Activated T-cell treated with anti-CD3 and anti-CD28 coated beads for 1 hour (primary cell): Measurements from ENCODE around the gene PLA2G4C.
"Not testable (repeated sequence)": the region's sequence is repeated elsewhere in the genome, so short reads cannot be mapped to it uniquely, and the experiment has no call there.

Experiments used
- DNase-seq: peaks from one replicate; pipeline ENCODE4 v3.0.0-alpha.2; 2020; ENCODE audit warnings: low read depth

Gene PLA2G4C

DNA sequence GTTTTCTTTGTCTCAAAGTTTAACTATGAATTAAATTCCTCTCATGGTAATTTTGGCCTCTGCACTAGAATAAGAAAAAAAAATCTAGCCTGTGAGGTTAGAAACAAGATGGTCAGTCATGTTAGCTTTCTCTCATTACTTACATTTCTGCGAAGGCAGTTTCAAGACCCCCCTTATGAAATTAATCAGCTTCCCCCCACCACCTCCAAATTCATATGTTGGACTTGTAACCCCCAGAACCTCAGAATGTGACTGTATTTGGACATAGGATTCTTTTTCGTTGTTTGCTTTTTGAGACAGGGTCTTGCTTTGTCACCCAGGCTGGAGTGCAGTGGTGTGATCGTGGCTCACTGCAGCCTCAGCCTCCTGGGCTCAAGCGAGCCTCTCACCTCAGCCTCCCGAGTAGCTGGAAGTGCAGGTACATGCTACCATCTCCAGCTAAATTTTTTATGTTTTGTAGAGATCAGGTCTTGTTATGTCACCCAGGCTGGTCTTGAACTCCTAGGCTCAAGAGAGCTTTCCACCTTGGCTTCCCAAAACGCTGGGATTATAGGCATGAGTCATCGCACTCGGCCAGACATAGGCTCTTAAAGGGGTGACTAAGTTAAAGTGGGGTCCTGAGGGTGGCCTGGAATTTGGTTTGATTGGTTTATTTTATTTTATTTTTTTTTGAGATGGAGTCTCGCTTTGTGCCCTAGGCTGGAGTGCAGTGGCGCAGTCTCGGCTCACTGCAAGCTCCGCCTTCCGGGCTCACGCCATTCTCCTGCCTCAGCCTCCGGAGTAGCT, 1.4 kb downstream of the PLA2G4C start:
- no peak for DNase-seq

- no peak for DNase-seq
Measured at GRCh38 chr19:48103922-48104321, 6.7 kb downstream of the PLA2G4C start.

DNA sequence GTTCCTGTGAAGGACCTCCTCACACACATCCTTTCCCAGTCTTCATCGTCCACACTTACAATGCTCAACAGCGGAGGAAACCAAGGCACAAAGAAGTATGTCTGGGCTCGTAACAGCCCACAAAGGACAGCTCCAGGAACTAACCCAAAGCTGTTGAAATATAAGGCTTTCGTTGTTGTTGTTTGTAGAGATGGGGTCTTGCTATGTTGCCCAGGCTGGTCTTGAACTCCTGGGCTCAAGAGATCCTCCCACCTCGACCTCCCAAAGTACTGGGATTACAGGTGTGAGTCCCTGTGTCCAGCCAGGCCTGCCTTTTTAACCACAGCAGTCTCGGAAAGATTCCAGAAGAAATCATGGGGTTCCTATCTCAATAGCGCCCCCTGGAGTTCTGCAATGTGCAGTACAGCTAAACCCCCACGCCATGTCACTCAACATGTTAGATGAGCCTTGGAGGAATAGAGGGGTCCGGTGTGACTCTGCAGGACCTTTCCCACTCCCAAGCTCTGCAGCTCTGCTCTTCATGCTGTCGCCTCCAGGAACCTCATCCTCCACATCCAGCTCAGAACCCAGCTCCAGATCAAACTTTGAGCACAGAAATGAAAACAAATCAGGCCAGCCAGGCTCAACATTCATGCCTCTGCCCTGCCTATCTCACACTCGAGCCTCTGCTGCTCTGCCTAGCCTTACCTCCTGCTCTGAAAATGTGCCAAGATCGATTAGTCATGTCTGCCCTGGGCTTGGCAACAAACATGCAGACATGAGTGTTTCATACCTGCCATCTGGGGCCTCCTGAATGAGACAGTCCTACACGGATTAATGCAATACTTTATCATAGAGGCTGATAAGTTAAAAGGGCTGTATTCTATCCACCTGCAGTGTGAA, 7.5 kb downstream of the PLA2G4C start:
- peak; percentile 14 for DNase-seq

DNA sequence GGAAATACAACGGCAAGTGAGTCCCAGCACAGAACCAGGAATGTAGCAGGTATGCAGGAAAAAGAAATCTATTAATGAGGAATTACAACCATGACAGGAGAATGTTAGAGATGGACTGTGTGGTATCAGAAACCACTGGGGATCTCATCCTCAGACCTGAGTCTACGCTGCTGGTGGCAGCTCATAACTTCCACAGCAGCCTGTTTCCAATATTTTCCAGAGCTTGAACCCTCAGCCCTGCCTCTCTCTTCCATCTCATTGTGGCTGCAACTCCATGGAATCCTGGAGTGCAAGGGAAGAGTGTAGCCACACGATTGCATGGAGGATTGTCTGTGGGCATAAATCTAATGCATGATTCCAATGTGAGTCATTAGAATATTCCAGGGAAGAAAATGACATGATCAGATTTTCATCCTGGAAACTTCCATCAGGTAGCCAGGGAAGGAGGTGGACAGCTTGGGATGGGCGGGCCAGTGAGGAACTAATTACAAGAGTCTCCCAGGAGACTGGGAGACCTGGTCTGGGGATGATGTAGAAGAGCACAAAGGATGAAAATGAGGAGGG, 14.9 kb downstream of the PLA2G4C start:
- DNase-seq = no peak

DNA sequence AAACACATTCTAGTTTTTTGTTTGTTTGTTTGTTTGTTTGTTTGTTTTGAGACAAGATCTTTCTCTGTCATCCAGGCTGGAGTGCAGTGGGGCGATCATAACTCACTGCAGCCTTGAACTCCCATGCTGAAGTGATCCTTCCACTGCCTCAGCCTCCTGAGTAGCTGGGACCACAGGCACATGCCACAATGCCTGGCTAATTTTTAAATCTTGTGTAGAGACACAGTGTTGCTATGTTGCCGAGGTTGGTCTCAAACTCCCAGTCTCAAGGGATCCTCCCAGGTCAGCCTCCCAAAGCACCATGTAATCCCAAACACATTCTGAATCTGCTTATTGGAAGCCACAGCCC, 15.8 kb downstream of the PLA2G4C start:
- DNase-seq = no peak

- no peak for DNase-seq
Measured at GRCh38 chr19:48094129-48094854, 16.3 kb downstream of the PLA2G4C start.

DNA sequence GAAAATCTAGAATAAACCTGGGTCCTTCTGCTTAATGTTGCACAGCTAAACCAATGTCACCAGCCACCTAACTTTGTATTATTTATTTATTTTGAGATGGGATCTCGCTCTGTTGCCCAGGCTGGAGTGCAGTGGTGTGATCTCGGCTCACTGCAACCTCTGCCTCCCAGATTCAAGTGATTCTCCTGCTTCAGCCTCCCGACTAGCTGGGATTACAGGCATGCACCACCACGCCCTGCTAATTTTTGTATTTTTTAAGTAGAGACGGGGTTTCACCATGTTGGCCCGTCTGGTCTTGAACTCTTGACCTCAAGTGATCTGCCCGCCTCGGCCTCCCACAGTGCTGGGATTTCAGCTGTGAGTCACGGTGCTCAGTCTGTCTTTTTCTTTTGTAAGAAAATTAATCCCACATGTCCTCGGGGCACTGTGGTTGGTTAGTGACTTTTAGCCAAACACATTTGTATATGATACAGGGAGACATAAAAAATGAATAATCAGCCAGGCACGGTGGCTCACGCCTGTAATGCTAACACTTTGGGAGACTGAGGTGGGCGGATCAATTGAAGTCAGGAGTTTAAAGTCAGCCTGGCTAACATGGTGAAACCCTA, 19.4 kb downstream of the PLA2G4C start:
- not testable (repeated sequence) for DNase-seq

GRCh38 chr19:48090281-48090802, 20.3 kb downstream of the PLA2G4C start:
- no peak for DNase-seq

DNA sequence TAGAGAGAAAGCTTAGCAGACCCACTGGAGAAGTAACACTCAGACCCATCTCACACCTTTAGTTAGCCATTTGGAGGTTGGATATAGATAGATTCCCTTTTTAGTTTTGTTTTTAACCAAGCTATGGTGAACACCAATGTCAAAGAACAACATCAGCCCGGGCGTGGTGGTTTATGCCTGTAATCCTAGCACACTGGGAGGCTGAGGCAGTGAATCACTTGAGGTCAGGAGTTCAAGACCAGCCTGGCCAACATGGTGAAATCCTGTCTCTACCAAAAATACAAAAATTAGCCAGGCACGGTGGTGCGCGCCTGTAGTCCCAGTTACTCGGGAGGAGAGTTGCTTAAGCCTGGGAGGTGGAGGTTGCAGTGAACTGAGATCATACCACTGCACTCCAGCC, 21.6 kb downstream of the PLA2G4C start:
- DNase-seq = not testable (repeated sequence)

DNA sequence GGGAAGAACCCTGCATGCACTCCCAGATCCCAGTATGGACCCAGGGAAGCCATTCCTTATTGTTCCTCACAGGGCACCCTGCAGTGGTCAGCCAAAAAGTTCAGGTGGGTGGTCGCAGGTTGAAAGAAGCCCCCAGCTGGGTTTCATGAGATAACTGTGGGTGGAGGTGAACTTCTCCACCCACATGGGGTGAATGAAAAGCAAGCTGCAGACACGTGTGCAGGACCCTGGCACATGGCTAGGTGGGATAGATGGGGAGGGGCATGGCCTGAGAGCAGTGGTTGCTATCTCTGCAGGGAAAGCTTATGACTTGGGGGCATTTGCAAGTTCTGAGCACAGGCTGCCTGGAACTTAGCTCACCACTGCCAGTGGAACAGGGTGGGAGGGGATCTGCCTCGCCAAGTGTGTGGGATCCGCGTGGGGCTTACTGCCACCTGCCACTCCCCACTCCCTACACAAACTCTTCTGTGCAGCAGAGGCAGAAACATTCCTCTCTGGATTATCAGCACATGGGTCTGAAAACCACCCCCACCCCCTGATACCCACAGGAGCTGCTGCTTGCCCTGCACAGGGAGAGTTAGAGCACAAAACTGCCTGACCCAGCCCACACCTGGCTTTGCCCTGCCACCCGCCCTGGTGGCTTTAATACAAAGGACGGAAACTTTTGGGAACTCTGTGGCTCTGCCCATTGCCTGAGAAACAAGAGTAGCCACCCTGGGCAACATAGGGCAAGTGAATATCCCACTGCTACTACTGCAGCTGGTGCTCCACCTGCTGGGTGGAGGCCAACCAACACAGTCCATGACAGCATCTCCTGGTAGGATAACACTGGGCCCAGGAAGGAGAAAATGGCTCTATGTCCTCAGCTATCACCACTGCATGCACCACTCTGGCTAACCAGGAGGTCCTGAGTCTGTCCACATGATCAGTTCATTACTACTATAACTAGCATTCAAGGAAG, 24.4 kb downstream of the PLA2G4C start:
- no peak for DNase-seq

GRCh38 chr19:48085076-48085475, 25.5 kb downstream of the PLA2G4C start:
- no peak for DNase-seq

GRCh38 chr19:48081106-48081505, 29.5 kb downstream of the PLA2G4C start:
- no peak for DNase-seq

- DNase-seq = not testable (repeated sequence)
Measured at GRCh38 chr19:48070177-48070769, 40.3 kb downstream of the PLA2G4C start.

DNA sequence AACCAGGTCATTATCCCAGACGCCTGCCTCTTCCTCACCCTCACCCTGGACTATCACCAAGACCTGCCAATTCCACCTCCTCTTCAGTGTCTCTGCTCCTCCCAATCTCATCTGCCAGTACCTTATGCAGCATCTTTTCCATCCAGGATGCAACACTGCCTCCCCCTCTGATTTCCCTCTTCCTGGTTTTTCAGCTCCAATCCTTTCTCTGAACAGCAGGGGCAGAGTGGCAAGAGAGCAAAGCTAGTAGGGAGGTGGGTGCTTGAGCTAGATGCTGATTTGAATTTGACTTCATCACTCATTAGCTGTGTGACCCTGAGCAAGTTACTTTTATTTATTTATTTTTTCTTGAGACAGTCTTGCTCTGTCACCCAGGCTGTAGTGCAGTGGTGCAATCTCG, 41.2 kb downstream of the PLA2G4C start:
- no peak for DNase-seq

- no peak for DNase-seq
Measured at GRCh38 chr19:48064509-48064908, 46.1 kb downstream of the PLA2G4C start.

DNA sequence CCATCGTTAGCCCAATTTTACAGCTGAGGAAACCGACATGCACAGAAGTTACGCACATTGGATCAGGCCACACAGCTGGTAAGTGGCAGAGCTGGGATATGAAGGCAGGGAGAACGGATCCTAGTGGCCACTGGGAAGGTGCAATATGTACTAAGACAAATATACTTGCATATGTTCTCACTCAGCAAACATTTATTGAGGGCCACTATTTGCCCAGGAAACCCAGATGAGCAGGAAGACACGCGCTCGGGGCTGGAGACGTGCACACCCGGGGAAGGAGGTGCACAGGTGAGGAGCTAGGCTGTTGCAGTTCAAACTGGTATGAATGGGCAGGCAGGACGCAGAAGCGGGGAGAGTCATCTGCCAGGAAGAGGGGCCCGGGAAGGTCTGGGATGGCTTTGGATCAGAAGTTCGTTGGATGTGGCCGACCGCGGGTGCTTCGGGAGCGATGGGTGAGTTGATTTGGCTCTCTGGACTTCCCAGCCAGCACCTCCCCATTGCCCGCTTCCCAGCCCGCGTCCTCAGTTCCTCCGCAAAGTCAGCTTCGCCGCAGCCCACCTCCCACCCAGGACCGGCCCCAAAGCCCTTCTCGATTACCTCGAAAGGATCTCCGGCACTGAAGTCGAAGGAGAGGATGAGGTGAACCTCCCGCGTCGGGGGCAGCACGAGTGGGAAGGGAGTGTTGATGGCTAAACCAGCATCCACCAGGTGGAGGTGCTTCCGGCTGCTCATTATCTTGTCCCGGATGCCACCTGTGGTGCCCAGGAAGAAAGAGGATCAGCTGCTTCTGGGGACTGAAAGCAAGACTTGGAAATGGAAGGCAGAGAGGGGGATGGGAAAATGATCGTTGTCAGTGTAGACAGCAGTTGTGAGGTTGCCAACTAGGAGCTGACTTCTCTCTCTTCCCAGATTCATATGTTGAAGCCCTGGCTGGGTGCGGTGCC, 48.9 kb downstream of the PLA2G4C start:
- DNase-seq = no peak

DNA sequence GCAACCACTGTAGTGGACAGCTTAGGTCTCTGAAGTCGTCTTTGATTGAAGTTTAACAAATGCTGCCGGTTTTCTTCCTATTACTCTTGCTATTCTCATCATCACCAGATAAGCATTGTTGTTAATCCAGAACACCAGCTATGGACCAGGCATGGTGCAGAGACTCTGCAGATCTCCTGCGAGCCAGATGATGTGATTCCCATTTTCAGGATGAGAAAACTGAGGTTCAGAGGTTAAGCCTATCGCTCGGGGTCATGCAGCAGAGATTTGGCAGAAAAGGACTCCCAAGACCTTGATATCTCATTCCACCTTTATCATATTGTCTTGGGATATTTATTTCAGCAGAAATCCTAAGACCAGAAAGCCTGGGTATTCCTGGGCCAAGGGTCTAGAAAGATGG, 50.2 kb downstream of the PLA2G4C start:
- no peak for DNase-seq

- no peak for DNase-seq
Measured at GRCh38 chr19:48059331-48059730, 51.3 kb downstream of the PLA2G4C start.

DNA sequence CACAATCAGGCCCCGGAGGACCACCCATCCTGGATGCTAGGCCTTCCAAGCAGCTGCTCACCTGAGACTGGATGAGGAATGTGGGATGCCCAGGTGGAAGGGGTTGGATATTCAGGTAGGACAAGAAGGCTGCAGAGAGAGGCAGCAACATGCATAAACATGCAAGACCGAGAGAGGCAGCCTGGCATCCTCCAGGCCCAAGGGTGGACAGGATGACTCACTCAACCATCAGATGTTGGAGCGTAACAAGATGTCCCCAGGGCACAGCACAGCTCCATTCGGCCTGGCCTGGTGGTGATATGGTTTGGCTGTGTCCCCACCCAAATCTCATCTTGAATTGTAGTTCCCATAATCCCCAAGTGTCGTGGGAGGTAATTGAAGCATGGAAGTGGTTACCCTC, 56.8 kb downstream of the PLA2G4C start:
- DNase-seq = no peak
